ENCODE results near the gene CNIH3.

DNA sequence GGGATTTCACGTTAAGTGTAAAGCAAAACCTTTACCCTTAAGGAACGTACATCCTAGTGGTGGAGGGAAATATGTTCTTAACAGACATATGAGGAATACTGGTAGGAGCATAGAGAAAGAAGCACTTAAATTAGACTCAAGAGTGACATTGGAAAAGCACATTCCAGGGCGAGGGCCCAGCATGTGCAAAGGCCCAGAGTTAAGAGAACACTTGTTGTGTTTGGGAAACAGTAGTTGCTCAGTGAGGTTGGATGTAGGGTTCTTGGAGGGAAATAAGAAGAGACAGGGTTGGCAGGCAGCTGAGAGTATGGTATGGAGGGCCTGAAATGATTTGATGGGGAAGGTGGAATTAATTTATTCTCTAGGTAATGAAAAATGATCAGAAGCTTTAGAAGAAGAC lies 115.5 kb downstream of the CNIH3 start:
- TF ChIP-seq, protein P1, sequence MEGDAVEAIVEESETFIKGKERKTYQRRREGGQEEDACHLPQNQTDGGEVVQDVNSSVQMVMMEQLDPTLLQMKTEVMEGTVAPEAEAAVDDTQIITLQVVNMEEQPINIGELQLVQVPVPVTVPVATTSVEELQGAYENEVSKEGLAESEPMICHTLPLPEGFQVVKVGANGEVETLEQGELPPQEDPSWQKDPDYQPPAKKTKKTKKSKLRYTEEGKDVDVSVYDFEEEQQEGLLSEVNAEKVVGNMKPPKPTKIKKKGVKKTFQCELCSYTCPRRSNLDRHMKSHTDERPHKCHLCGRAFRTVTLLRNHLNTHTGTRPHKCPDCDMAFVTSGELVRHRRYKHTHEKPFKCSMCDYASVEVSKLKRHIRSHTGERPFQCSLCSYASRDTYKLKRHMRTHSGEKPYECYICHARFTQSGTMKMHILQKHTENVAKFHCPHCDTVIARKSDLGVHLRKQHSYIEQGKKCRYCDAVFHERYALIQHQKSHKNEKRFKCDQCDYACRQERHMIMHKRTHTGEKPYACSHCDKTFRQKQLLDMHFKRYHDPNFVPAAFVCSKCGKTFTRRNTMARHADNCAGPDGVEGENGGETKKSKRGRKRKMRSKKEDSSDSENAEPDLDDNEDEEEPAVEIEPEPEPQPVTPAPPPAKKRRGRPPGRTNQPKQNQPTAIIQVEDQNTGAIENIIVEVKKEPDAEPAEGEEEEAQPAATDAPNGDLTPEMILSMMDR (IDR thresholded peaks at IDR 0.05): no peak
- TF ChIP-seq EZH2 (IDR thresholded peaks at IDR 0.05): no peak
- TF ChIP-seq EZH2phosphoT487 (IDR thresholded peaks at IDR 0.05): no peak
